ENCODE results near the gene OGG1. TPM values are rescaled to one million over a fixed set of nuclear protein-coding genes. Genes with fewer than 3 reads are reported as not detected.

The OGG1 gene
- 36.4 and 39.3 TPM in 2 replicates for total RNA-seq (2014; rRNA removed; shearing (Covaris generic))

DNA sequence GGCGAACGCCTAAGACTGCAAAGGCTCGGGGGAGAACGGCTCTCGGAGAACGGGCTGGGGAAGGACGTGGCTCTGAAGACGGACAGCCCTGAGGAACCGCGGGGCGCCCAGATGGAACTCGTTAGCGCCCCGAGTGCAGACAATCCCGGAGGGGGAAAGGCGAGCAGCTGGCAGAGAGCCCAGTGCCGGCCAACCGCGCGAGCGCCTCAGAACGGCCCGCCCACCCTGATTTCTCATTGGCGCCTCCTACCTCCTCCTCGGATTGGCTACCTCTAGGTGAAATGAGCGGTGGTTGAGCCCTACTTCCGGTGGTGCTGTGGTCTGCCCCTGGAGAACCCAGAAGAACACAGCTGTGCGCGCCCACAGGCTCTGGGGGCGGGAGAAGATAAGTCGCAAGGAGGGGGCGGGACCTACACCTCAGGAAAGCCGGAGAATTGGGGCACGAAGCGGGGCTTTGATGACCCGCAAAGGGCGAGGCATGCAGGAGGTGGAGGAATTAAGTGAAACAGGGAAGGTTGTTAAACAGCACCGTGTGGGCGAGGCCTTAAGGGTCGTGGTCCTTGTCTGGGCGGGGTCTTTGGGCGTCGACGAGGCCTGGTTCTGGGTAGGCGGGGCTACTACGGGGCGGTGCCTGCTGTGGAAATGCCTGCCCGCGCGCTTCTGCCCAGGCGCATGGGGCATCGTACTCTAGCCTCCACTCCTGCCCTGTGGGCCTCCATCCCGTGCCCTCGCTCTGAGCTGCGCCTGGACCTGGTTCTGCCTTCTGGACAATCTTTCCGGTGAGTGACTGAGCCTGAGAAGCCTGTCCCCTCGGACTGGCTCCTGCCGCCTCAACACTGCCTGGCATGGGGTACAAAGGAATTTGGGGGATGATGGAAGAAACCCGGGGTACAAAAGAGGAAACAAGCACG lies at the start of gene OGG1:
TSS of gene OGG1 (plus strand) at position 308 of the 911 bp plus-strand sequence. CDS start at position 643, 335 bp downstream.

DNA sequence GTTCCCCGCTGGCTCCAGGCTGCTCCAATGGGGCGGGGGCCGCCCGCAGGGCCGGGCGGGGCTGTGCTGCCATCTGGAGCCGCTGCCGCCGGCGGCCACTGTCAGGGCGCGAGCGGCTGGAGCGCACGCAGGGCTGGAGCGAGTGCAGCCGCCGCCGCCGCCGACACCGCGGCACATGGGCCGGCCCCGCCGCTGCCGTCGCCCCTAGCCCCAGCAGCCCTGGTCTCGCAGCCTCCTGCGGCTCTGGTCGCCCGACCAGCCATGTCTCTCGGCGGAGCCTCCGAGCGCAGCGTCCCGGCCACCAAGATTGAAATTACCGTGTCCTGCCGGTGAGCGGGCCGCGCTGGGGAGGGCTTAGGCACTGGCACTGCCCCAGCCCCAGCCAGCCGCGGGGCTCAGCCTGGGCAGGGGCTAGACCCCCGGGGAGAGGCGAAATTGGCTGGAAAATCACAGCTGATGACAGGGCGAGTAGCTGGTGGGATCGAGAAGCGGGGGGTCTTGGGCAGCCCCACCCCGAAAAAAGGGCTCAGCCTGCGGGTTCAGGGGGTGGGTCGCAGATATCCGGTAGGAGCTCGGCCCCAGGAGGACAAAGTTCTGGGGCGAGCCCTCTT lies 45.9 kb upstream of the OGG1 start, which contains the start of gene CPNE9:
TSS of gene CPNE9 (plus strand) at position 98 of the 611 bp plus-strand sequence. CDS start at position 262, 164 bp downstream.

DNA sequence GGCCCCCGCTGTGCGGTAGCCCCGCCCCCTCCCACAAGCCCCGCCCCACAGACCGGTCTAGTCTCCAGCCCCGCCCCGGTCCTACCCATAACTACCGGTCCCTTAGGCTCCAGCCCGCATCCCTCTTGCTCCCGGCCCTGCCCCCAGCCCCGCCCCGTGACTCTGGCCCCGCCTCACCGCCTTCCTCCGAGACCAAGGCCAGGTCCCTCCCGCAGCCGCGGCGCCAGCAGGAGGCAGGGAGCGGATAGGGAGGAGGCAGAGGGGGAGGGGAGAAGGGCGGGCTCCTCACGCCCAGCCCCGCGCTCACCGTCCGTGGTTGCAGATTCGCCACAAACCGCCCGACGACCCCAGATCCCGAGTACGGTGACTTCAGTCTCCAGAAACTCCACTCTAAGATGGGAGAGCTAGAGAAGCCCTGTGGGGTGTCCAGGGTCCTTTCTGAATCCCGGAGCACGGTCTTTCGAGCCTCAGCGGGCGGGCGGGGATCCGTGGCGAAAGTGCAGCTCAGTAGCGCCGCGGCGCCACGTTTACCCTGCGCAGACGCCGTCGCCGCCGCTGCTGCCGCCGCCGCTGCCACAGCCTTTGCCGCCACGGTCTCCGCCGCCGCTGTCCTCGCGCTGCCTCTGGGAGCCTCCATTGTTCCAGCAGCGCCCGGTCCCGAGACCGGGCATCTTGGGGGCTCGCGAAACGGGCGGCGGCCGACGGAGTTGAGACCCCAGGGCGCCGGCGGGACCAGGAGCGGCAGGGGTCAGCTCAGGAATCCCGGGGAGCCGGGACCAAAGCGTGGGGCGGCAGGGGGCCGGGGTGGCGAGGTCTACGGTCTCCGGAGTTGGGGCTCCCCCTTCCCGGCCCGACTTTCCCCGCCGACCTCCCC lies 18.3 kb upstream of the OGG1 start, which contains the start of gene BRPF1:
TSS of gene BRPF1 (plus strand) at position 530 of the 874 bp plus-strand sequence. CDS start 2,406 bp downstream, outside the sequence.

DNA sequence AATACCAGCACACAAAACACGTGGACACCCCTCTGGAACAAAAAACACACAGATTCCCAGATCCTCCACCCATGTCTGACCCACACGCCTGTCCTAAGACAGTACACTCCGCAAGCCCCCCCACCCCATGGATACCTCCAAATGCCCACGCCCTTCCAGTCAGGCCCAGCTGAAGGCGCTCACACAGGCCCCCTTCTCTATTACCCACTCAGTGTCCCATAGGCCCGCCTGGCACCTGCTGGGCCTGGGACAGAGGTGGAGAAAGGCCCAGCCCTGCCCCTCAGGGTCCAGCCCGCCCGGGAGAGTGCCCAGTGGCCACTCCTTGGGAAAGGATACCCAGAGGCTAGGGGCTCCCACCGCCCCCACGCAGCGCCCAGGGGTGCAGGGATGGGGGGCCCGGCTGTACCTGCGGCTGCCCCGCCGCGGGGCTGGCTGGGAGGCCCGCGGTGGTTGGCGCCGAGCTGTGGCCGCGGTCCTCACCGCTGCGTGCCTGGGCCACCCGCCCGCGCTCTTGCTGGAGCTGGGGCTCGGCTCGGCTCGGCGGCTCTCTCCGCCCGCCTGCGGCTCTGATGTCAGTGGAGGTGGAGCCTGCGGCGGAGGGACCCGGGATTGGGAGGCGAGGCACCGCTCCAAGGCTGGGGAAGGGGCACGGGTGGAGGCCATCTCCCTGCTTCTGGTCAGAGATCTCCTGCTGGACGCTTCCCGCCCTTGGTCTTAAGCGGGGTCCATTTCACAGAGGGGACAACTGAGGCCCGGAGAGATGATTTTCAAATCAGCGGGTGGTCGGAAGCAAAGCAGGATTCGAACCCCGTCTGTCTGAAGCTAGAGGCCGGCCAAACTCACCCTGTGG lies 19.9 kb downstream of the OGG1 start, which contains the start of gene CAMK1:
TSS of gene CAMK1 (minus strand) at position 522 of the 850 bp plus-strand sequence. CDS start 2,198 bp downstream, outside the sequence.

DNA sequence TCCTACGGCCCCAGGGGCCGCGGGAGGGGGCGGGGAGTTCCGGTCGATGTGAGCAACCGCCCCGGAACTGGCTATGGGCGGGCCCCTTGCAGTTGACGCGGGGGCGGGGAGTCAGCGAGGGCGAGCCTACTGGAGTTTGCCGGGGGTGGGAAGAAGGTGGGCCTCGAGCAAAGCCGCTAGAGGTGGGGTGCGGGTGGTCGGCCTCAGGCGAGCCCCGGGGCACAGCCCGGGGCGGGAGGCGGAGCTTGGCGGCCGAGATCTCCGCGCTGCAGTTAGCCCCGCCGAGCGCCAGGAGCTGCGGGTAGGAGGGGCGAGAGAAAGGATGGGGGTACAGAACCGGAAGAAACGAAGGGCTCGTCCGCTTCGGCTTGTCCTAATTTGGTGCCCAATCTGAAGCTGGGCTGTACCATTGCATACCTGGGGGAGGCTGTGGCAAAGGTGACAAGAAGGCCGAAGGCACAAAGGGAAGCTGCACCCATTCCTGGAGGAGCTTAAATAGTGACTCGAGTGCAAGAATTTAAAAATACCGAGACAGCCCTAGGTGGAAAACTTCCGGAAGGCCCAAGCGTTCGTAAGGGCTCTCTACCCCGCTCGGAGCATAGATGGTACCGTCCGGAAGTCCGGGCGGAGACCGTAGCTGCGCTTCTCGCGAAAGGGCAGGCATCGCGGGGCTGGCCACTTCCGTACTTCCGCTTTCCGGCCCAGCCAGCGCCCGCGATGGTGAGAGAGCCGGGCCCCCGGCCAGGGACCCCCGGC lies 42.8 kb downstream of the OGG1 start, which contains the start of the genes ARPC4 and TADA3:
TSS of gene ARPC4 (plus strand) at position 678 of the 756 bp plus-strand sequence. CDS start at position 718, 40 bp downstream.
TSS of gene TADA3 (minus strand) at position 69 of the 756 bp plus-strand sequence. CDS start 1,007 bp downstream, outside the sequence.

Other genes with a start within 250 kb of the OGG1 start
- not detected in 2 replicates for gene LHFPL4, start 196.1 kb upstream of the OGG1 start, total RNA-seq (2014; rRNA removed; shearing (Covaris generic))
- 39.7 and 42.3 TPM in 2 replicates for gene MTMR14, start 100.4 kb upstream of the OGG1 start, total RNA-seq (2014; rRNA removed; shearing (Covaris generic))
- gene CPNE9, start 46.1 kb upstream of the OGG1 start, total RNA-seq (2014; rRNA removed; shearing (Covaris generic)), result 0.05 and 0.11 TPM in 2 replicates
- gene BRPF1, start 18.2 kb upstream of the OGG1 start, total RNA-seq (2014; rRNA removed; shearing (Covaris generic)), result 41.5 and 43.6 TPM in 2 replicates
- 2.7 and 4.7 TPM in 2 replicates for gene CAMK1, start 20.0 kb downstream of the OGG1 start, total RNA-seq (2014; rRNA removed; shearing (Covaris generic))
- 107 and 109 TPM in 2 replicates for gene TADA3, start 42.5 kb downstream of the OGG1 start, total RNA-seq (2014; rRNA removed; shearing (Covaris generic))
- gene ARPC4, start 43.1 kb downstream of the OGG1 start, total RNA-seq (2014; rRNA removed; shearing (Covaris generic)), result 187 and 200 TPM in 2 replicates
- gene TTLL3, start 60.3 kb downstream of the OGG1 start, total RNA-seq (2014; rRNA removed; shearing (Covaris generic)), result 11.8 and 15.3 TPM in 2 replicates
- gene RPUSD3, start 94.1 kb downstream of the OGG1 start, total RNA-seq (2014; rRNA removed; shearing (Covaris generic)), result 68.3 and 89.1 TPM in 2 replicates
- 0.38 and 0.48 TPM in 2 replicates for gene CIDEC, start 130.3 kb downstream of the OGG1 start, total RNA-seq (2014; rRNA removed; shearing (Covaris generic))
- gene JAGN1, start 140.7 kb downstream of the OGG1 start, total RNA-seq (2014; rRNA removed; shearing (Covaris generic)), result 36.3 and 37.3 TPM in 2 replicates
- gene IL17RE, start 152.9 kb downstream of the OGG1 start, total RNA-seq (2014; rRNA removed; shearing (Covaris generic)), result 0.15 and 0.24 TPM in 2 replicates
- 35.3 and 37.3 TPM in 2 replicates for gene IL17RC, start 167.1 kb downstream of the OGG1 start, total RNA-seq (2014; rRNA removed; shearing (Covaris generic))
- gene CRELD1, start 183.9 kb downstream of the OGG1 start, total RNA-seq (2014; rRNA removed; shearing (Covaris generic)), result 18.7 and 20.7 TPM in 2 replicates
- gene PRRT3, start 202.5 kb downstream of the OGG1 start, total RNA-seq (2014; rRNA removed; shearing (Covaris generic)), result 1.5 and 1.6 TPM in 2 replicates
- 42.6 and 59.0 TPM in 2 replicates for gene EMC3, start 236.9 kb downstream of the OGG1 start, total RNA-seq (2014; rRNA removed; shearing (Covaris generic))